Cardiac fibroblast (primary cell): Measurements from ENCODE around the gene TNFRSF25.
"Not testable (repeated sequence)": the region's sequence is repeated elsewhere in the genome, so short reads cannot be mapped to it uniquely, and the experiment has no call there.

Source experiments
- DNase-seq, 2 donors: peaks; one replicate each; pipeline versions ENCODE4 v3.0.0 to v3.0.0-alpha.2; 2010; ENCODE audit warnings: low read depth in 2 of 2
- H3K4me3 ChIP-seq, 2 donors: replicated peaks in 1 of 2; 1 replicate in 1 of 2; 2 replicates in 1 of 2; pipeline ENCODE4 v1.5.1; 2011; ENCODE audit warnings: low read depth in 2 of 2, low read length in 2 of 2, mild to moderate bottlenecking in 2 of 2, moderate library complexity in 1 of 2
- CTCF ChIP-seq: IDR thresholded peaks from one replicate; pipeline ENCODE4 v1.5.1; 2011; ENCODE audit warnings: low read depth, mild to moderate bottlenecking, low read length, inconsistent platforms

Gene TNFRSF25

GRCh38 chr1:6459850-6460265 is 6.1 kb downstream of the TNFRSF25 start:
- TF ChIP-seq CTCF: no peak
- H3K4me3 ChIP-seq: no peak overlapping the region
- no peak for DNase-seq

- no peak for TF ChIP-seq CTCF
- no peak for DNase-seq
- H3K4me3 ChIP-seq: no peak overlapping the region
Measured at GRCh38 chr1:6456800-6457466, 9.0 kb downstream of the TNFRSF25 start.

GRCh38 chr1:6455752-6456520 is 10.0 kb downstream of the TNFRSF25 start:
- H3K4me3 ChIP-seq, DNase-seq: not testable (repeated sequence)

- DNase-seq: peak in 1 of 2 donors; percentile 16
- no peak for TF ChIP-seq CTCF
- H3K4me3 ChIP-seq: no peak overlapping the region
Measured at GRCh38 chr1:6454856-6455751, 10.9 kb downstream of the TNFRSF25 start.

GRCh38 chr1:6453895-6454855 is 11.8 kb downstream of the TNFRSF25 start:
- DNase-seq: peak in 1 of 2 donors; percentile 28
- not testable (repeated sequence) for H3K4me3 ChIP-seq

GRCh38 chr1:6450943-6451373 is 15.0 kb downstream of the TNFRSF25 start:
- no peak for TF ChIP-seq CTCF
- H3K4me3 ChIP-seq: no peak overlapping the region
- no peak for DNase-seq

GRCh38 chr1:6450486-6450885 is 15.5 kb downstream of the TNFRSF25 start:
- not testable (repeated sequence) for DNase-seq, H3K4me3 ChIP-seq
